ENCODE results near the gene ARHGAP18.

ARHGAP18 gene

GRCh38 chr6:129692467-129692866 lies 17.5 kb downstream of the ARHGAP18 start:
- CTCF ChIA-PET = no interaction called here
- TF ChIP-seq ZNF629 (tag by site-specific recombination; IDR thresholded peaks at IDR 0.05) (no peak), ZNF785 (tag by site-specific recombination; IDR thresholded peaks at IDR 0.05) (no peak), ZBTB26 (tag by site-specific recombination; optimal IDR thresholded peaks at IDR 0.05) (no peak), OSR2 (tag by site-specific recombination; IDR thresholded peaks at IDR 0.05) (no peak), ZEB2 (tag by site-specific recombination; IDR thresholded peaks at IDR 0.05) (no peak), ZNF423 (tag by site-specific recombination; IDR thresholded peaks at IDR 0.05) (no peak), ZNF404 (tag by site-specific recombination; IDR thresholded peaks at IDR 0.05) (no peak), TRIM28 (IDR thresholded peaks at IDR 0.05; ENCODE audit: borderline replicate concordance, low read length) (no peak), ZNF184 (tag by site-specific recombination; IDR thresholded peaks at IDR 0.05) (no peak), RBAK (tag by site-specific recombination; IDR thresholded peaks at IDR 0.05) (no peak), ZNF449 (tag by site-specific recombination; IDR thresholded peaks at IDR 0.05) (no peak)
- TF ChIP-seq, protein P1, sequence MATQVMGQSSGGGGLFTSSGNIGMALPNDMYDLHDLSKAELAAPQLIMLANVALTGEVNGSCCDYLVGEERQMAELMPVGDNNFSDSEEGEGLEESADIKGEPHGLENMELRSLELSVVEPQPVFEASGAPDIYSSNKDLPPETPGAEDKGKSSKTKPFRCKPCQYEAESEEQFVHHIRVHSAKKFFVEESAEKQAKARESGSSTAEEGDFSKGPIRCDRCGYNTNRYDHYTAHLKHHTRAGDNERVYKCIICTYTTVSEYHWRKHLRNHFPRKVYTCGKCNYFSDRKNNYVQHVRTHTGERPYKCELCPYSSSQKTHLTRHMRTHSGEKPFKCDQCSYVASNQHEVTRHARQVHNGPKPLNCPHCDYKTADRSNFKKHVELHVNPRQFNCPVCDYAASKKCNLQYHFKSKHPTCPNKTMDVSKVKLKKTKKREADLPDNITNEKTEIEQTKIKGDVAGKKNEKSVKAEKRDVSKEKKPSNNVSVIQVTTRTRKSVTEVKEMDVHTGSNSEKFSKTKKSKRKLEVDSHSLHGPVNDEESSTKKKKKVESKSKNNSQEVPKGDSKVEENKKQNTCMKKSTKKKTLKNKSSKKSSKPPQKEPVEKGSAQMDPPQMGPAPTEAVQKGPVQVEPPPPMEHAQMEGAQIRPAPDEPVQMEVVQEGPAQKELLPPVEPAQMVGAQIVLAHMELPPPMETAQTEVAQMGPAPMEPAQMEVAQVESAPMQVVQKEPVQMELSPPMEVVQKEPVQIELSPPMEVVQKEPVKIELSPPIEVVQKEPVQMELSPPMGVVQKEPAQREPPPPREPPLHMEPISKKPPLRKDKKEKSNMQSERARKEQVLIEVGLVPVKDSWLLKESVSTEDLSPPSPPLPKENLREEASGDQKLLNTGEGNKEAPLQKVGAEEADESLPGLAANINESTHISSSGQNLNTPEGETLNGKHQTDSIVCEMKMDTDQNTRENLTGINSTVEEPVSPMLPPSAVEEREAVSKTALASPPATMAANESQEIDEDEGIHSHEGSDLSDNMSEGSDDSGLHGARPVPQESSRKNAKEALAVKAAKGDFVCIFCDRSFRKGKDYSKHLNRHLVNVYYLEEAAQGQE (tag by site-specific recombination; IDR thresholded peaks at IDR 0.05) = no peak
- H3K4me3 ChIP-seq (ENCODE audit: low read depth, low read length) = no peak overlapping the region
- H3K9me3 ChIP-seq (ENCODE audit: control insufficient read depth, insufficient read depth, low read depth, low read length) = no peaks in the 10 kb centered on the region
- H3K4me1 ChIP-seq (ENCODE audit: control insufficient read depth, insufficient read depth, low read length) = peaks cover 5% of the 10 kb centered on the region; the same call in 1 of the 2 replicates
- POLR2A ChIA-PET = no interaction called here
- H3K27ac ChIP-seq (ENCODE audit: extremely low read depth, low read depth, low read length) = no peak overlapping the region
- H3K36me3 ChIP-seq (ENCODE audit: control insufficient read depth in 2 of 2, insufficient read depth in 1 of 2, low read length in 2 of 2) = no peaks in the 10 kb centered on the region

GRCh38 chr6:129691709-129692108 lies 18.3 kb downstream of the ARHGAP18 start:
- Histone ChIP-seq H3K27ac (ENCODE audit: extremely low read depth, low read depth, low read length) (no peak overlapping the region), H3K36me3 (ENCODE audit: control insufficient read depth in 2 of 2, insufficient read depth in 1 of 2, low read length in 2 of 2) (no peaks in the 10 kb centered on the region), H3K9me3 (ENCODE audit: control insufficient read depth, insufficient read depth, low read depth, low read length) (no peaks in the 10 kb centered on the region), H3K4me3 (ENCODE audit: low read depth, low read length) (no peak overlapping the region), H3K4me1 (ENCODE audit: control insufficient read depth, insufficient read depth, low read length) (peaks cover 5% of the 10 kb centered on the region; the same call in 1 of the 2 replicates)
- POLR2A ChIA-PET = no interaction called here
- CTCF ChIA-PET = no interaction called here
- TF ChIP-seq IKZF3 (tag by site-specific recombination; IDR thresholded peaks at IDR 0.05) (no peak), PBX3 (CRISPR knock-in tag; IDR thresholded peaks at IDR 0.05) (no peak), AEBP2 (tag by site-specific recombination; IDR thresholded peaks at IDR 0.05; ENCODE audit: borderline replicate concordance) (no peak), ZBTB48 (tag by site-specific recombination; IDR thresholded peaks at IDR 0.05) (no peak), ZNF416 (tag by site-specific recombination; IDR thresholded peaks at IDR 0.05) (no peak), ZNF610 (tag by site-specific recombination; IDR thresholded peaks at IDR 0.05; ENCODE audit: borderline replicate concordance) (no peak), KLF8 (tag by site-specific recombination; IDR thresholded peaks at IDR 0.05) (no peak), ZNF133 (tag by site-specific recombination; IDR thresholded peaks at IDR 0.05) (no peak), TSHZ1 (tag by site-specific recombination; IDR thresholded peaks at IDR 0.05; ENCODE audit: borderline replicate concordance) (no peak)
- TF ChIP-seq, protein P2, sequence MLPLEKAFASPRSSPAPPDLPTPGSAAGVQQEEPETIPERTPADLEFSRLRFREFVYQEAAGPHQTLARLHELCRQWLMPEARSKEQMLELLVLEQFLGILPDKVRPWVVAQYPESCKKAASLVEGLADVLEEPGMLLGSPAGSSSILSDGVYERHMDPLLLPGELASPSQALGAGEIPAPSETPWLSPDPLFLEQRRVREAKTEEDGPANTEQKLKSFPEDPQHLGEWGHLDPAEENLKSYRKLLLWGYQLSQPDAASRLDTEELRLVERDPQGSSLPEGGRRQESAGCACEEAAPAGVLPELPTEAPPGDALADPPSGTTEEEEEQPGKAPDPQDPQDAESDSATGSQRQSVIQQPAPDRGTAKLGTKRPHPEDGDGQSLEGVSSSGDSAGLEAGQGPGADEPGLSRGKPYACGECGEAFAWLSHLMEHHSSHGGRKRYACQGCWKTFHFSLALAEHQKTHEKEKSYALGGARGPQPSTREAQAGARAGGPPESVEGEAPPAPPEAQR (tag by site-specific recombination; IDR thresholded peaks at IDR 0.05) = no peak
